HK-2 (cell line): Measurements from ENCODE around the gene ZNF784.
A peak's percentile ranks its signal among the peaks of the same experiment; 100 is the strongest.

Experiments
- DNase-seq: peaks from one replicate; pipeline ENCODE4 v3.0.0-alpha.2; 2018; ENCODE audit not compliant: unreplicated experiment

The ZNF784 gene

DNA sequence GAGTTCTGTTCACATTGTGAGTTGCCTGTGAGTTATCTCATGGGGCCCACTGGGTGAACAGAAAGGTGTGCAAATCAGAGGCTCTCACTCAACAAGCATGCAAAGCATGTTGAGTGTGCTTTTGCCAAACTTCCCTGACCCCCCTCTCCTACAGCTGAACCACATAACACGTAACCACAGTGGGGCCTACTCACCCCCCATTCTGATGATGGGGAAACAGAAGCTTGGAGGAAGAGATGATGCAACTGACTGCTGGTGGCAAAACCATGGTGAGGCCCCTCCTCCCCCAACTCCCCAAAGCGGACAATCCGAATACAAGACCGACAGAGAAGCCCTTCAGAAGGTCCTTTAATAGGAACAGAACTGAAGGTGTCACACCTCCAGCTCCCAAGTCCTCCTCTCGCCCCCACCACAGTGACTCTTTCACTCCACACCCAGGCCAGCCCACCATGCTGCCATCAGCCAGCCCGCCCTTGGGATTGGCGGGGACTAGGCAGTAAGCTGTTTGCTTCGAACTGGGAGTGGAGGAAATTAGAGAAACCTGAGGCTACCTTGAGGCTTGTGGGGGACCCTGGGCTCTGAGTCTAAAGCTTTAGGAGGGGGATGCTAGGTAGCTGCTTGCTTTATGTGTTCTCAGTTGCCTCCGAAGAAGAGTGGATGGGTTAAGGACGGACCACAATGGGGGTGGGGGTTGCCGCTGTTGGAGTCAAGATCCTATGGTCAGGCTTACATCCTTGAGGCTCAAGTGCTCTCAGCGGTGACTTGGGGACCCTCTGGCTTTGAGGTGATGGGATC lies 3.8 kb downstream of the ZNF784 start:
- DNase-seq, result no peak

DNA sequence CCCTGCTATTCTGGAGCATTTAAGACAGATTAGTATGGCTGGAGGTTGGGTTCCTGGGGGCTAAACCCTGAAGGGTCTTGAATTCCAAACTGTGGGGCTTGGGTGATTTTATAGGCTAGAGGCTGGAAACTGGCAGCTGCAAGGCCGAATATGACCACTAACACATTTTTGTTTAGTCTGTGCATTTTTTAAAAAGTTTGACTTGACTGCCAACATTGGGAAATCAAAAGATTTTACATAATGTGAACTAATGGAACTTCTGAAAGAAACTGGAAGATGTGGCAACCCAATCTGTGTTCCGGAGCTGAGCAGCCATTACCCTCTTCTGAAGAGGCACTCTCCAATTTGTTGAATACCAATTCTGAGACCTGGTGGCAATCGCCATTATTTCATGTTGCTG lies 5.1 kb downstream of the ZNF784 start:
- no peak for DNase-seq

DNA sequence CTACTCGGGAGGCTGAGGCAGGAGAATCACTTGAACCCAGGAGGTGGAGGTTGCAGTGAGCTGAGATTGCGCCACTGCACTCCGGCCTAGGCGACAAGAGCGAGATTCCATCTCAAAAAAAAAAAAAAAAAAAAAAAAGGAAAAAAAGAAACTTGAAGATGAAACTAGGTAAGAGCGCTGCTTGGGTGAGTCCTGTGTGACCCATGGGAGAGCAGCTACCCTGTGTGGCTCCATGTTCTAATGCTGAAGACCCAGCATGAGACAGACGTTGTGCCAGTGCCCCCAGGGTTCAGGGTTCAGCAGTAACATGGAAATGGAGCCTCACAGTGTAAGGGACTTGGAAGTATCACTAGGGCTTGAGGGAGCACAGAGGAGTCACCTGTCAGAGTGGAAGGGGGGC lies 5.9 kb downstream of the ZNF784 start:
- no peak for DNase-seq

DNA sequence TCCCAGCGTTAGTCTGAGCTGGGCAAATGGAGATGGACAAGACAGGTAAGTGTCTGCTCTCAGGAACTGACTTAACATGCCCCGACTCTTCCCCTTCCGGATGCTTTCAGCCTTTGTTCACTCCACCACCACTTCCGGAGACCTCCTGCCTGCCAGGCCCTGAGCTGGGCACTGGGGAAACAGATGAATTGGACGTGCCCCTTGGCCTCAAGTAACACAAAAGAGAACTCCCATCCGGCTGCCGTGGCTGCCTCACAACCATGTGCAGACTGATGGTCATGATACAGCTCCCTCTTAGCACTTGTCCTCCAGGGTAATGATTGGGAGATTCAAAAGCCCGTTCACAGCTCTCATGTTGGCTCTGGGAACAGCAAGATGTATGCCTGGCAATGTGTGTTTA lies 6.9 kb downstream of the ZNF784 start:
- no peak for DNase-seq

DNA sequence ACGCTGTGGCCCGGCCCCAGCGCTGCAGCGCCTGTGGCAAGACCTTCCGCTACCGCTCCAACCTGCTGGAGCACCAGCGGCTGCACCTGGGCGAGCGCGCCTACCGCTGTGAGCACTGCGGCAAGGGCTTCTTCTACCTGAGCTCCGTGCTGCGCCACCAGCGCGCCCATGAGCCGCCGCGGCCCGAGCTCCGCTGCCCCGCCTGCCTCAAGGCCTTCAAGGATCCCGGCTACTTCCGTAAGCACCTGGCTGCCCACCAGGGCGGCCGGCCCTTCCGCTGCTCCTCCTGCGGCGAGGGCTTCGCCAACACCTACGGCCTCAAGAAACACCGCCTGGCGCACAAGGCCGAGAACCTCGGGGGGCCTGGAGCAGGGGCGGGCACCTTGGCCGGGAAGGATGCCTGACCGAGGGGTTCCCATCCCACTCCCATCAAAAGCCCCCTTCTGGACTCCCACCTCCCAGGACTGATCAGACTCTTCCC lies 7.9 kb downstream of the ZNF784 start:
- no peak for DNase-seq

DNA sequence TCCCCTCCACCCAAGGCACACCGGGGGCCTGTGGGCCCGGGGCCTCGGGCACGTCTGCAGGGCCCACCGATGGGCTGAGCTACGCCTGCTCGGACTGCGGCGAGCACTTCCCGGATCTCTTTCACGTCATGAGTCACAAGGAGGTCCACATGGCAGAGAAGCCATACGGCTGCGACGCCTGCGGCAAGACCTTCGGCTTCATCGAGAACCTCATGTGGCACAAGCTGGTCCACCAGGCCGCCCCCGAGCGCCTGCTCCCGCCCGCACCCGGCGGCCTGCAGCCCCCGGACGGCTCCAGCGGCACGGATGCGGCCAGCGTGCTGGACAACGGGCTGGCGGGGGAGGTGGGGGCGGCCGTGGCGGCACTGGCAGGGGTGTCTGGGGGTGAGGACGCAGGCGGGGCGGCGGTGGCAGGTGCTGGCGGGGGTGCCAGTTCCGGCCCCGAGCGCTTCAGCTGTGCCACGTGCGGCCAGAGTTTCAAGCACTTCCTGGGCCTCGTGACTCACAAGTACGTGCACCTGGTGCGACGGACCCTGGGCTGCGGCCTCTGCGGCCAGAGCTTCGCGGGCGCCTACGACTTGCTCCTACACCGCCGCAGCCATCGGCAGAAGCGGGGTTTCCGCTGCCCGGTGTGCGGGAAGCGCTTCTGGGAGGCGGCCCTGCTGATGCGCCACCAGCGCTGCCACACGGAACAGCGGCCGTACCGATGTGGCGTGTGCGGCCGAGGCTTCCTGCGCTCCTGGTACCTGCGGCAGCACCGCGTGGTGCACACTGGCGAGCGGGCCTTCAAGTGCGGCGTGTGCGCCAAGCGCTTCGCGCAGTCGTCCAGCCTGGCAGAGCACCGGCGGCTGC lies 8.6 kb downstream of the ZNF784 start:
- no peak for DNase-seq

DNA sequence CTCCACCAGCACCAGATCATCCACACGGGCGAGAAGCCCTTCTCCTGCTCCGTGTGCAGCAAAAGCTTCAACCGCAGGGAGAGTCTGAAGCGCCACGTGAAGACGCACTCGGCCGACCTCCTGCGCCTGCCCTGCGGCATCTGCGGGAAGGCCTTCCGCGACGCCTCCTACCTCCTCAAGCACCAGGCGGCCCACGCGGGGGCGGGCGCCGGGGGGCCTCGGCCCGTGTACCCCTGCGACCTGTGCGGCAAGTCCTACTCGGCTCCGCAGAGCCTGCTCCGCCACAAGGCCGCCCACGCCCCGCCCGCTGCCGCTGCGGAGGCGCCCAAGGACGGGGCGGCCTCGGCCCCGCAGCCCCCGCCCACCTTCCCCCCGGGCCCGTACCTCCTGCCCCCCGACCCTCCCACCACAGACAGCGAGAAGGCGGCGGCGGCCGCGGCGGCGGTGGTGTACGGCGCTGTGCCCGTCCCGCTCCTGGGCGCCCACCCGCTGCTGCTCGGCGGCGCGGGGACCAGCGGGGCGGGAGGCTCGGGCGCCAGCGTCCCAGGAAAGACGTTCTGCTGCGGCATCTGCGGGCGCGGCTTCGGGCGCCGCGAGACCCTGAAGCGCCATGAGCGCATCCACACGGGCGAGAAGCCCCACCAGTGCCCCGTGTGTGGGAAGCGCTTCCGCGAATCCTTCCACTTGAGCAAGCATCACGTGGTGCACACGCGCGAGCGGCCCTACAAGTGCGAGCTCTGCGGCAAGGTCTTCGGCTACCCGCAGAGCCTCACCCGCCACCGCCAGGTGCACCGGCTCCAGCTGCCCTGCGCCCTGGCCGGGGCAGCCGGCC lies 9.4 kb downstream of the ZNF784 start:
- no peak for DNase-seq

DNA sequence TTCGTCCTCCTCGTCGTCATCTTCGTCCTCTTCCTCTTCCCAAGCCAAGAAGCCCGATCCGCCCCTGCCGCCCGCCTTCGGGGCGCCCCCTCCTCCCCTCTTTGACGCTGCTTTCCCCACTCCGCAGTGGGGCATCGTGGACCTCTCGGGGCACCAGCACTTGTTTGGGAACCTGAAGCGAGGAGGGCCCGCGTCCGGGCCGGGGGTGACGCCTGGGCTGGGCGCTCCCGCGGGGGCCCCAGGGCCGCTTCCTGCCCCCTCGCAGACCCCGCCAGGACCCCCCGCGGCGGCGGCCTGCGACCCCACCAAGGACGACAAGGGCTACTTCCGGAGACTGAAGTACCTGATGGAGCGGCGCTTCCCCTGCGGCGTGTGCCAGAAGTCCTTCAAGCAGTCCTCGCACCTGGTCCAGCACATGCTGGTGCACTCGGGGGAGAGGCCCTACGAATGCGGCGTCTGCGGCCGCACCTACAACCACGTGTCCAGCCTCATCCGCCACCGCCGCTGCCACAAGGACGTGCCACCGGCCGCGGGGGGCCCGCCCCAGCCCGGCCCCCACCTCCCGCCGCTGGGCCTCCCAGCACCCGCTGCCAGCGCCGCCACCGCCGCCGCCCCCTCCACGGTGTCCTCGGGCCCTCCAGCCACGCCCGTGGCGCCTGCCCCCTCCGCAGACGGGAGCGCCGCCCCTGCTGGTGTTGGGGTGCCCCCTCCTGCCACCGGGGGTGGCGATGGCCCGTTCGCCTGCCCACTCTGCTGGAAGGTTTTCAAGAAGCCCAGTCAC lies 10.2 kb downstream of the ZNF784 start:
- no peak for DNase-seq

DNA sequence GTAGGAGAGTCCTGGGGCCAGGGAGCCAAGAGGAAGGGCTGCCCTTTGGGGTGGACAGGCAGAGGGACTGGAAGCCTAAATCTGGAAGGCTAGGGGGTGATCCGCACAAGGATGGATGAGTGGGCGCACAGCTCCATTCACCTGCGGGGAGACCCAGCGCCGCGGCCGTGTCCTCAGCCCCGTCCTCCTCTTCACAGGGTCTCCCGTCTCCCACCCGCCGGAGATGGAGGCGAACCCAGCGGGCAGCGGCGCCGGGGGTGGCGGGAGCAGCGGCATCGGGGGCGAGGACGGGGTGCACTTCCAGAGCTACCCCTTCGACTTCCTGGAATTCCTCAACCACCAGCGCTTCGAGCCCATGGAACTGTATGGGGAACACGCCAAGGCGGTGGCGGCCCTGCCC lies 11.0 kb downstream of the ZNF784 start:
- no peak for DNase-seq

DNA sequence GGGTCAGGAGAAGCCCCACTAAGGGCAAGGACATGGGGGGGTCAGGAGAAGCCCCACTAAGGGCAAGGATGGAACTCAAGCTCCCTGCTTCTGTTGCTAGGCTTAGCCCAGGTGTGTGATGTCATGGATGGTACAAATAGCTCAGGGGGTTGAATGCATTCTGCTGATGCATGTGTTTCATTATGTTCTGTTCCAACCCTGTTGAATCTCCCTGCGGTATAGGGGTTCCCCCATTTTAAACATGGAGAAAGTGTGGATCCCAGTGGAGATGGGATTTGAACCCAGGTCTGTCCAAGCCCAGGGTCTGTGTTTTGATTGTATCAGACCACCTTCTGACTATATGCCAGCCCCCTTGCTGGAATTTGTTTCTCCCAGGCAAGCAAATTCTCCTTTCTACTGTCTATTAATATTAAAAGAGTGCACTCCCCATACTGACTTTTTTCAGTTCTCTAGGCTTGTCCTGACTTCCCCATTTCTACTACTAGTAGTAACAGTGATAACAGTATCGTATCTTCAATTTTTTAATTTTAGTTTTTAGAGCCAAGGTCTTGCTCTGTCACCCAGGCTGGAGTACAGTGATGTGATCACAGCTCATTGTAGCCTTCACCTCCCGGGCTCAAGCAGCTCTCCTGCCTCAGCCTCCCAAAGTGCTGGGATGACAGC lies 12.3 kb downstream of the ZNF784 start:
- DNase-seq, result no peak

DNA sequence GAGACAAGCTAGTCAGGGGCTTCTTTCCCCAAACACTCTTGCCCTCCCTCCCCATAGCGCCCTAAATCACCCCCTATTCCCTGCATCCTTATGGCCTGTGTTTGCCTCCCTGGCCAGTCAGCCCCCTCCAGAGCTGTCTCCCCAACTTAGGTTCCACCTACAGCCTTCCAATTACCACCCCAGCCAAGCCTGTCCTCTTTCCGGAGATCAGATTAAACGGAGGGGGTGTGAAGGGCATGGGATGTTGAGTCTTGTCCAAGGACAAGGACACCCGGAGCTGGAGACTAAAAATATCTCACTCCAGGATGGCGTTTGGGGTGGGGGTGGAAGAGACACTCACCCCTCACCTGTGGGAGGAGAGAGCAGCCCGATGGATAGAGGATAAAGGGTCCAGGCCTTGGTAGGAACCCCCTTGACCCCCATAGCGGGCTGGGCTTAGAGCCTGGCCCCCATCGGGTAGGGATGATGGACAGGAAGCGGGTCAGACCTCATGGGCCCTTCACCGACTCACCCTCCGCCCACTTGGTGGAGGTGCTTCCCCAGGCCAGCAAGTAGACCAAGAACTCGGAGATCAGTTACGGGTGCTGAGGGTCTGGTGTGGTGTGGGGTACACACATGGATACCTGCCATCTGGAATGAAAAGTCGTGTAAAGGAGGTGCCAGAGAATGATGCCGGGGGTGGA lies 12.9 kb downstream of the ZNF784 start:
- no peak for DNase-seq

DNA sequence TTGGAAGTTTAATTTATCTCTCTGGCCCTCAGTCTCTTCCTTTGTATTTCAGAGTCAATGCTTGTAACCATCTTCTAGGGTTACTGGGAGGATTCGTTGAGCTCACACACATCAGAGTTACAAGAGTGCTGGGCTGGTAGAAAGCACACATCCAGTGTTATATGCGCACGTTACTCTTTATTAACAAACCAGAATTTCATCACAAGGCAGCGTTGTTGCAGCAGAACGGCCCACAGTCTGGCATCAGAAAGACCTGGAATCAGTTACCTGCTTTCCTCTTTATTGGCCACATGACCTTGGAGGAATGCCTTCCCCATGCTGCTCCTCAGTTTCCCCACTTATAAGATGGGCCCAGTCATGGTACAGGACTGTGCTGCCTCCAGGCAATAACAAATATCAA lies 15.0 kb downstream of the ZNF784 start:
- no peak for DNase-seq

DNA sequence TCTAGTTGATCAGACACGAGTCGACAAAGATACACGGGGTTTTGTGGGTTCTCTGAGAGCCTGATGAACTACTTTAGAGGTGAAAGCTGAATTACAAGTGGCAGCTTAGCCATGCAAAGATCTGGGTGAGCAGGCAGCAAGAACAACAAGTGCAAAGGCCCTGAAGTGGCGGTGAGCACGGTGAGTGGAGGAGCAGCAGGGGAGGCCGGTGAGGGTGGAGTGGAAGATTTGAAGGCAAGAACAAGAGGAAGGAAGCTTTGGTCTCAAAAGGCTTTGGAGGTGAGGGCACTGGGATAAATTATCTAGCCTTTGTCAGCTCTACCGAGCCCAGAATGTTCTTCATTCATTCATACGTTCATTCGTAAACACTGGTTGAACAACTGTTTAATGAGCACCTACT lies 17.5 kb downstream of the ZNF784 start:
- no peak for DNase-seq

DNA sequence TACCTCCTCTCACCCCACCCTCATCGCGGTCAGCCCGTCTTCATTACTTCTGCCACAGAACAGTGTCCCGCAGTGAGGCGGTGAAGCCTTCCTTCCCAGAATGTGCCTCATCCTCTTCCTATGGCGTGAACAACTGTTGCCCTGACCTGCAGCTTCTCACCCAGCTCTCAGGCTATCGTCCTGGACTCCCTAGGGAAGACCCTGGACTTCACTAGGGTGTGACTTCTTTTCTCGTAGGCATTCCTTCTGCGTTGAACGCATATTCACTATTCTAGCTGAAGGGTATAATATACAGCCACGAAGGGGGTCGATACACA lies 17.9 kb downstream of the ZNF784 start:
- DNase-seq, result no peak

DNA sequence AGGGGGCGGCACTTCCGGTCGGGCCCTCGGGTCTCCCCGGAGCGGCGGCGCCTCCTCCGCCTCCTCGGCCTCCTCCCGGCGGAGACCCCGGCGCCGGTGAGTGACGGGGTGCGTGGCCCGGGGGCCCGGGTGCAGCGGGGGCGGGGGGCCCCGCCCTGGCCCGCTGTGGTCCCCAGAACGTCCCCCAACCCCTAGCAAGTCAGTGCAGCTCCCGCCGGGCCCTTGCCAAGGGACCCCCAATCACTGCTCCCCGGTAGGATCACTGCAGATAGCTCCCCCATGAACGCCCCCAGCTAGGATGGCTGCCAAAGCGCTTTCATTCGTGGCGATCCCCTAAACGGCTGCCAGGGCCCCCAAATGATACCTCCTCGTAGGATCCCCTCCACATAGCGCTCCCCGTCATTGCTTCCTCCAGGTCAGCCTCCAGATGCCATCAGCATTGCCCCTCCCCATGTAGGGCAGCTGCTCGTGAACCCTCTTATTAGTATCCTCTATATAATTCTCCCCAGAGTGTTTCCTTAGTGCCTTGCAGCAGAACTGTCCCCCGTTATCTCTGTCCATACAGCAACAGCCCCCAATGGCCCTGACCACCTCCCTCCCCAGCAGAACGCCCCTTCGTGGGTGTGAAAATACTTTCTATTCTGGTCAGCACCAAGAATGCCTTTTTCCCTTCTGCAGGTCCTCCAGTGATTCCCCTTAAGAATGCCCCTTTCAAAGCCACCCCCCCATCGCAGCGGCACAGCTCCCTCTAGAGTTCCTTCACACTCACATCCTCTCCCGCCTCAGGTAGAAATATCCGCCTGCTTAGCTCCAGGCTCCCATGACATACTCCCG lies 18.5 kb downstream of the ZNF784 start, which contains the start of gene ZNF865:
Gene ZNF865 (plus strand): TSS at position 11 of the 834 bp plus-strand sequence. CDS start 7,972 bp downstream, outside the sequence.
- DNase-seq, result peak; percentile 88

DNA sequence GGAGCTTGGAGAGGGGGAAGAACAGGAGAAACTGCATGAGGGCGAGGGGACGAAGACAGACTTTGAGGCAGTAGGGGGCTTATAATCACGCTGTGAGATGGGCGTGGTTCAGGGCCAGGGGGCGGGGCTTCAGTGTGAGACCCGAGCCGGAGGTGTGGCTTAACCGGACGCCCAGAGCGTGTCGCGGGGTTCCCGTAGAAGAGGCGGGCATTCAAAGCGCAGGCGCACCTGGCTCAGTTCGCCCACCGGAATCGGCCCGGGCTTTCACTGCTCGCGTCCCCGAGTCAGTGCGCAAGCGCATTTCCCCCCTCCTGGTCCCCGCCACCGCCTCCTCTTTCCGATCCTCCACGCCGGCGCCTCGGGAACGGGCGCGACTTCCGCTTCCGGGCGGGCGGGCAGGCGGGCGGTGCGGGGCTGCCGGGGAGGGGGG lies 19.1 kb downstream of the ZNF784 start:
- peak; percentile 100 for DNase-seq

DNA sequence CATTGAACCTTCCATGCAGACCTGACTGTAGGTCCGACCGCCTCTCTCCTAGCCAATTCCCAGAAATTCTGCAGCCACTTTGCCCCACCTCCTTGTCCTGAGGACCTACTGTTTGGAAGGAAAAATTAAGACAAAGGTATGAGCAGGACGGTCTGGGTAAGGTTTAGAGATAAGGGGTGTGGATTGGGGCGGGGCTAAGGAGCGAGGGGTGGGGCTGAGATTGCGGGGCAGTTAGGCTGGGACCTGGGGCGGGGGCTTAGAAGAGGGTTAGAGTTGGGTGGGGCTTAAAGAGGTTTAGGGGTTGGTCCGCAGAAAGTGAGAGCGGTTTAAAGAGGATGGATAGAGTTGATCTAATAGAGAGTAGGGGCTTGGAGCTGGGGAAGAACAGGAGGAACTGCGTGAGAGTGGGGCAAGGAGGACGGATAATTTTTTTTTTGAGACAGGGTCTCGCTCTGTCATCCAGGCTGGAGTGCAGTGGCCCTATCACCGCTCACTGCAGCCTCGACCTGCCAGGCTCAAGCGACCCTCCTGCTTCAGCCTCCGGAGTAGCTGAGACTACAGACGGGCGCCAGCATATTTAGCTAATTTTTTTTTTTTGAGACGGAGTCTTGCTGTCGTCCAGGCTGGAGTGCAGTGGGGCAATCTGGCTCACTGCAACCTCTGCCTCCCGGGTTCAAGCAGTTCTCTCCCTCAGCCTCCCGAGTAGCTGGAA lies 20.6 kb downstream of the ZNF784 start:
- DNase-seq, result no peak

DNA sequence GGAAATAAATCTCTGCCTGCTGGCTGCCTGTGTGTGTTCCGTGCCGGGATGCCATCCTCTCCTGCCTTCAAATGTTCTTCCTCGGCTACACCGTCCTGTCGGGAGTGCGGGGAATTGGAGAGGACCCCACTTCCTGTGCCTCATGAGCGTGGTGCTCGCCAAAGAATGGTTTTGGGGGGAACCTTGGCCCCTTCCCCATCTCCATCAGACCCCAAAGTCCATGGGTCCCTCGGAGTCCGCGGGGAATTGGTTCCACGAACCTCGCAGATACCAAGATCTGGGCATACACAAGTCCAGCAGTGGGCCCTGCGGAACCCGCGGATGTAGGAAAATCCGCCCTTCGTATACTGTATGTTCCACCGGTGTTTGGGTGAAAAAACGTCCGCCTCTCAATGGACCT lies 21.3 kb downstream of the ZNF784 start:
- DNase-seq, result no peak
